HepG2 (cell line): ENCODE measurements around the gene HLA-DPA1. TPM values are rescaled to one million over a fixed set of nuclear protein-coding genes. Genes with fewer than 3 reads are reported as not detected.

Source experiments
- ATAC-seq: fragments of 200-7000 bp; cut with Tn5 transposase; 3 replicates; pipeline ENCODE4 v1.9.1; 2020; ENCODE audit warnings: mild to moderate bottlenecking, moderate library complexity
- BruUV-seq: library from RNA; stranded (reverse); fragments of 400-500 nt; replicated peaks from 2 replicates; lab custom pipeline; 2021; lab: Mats Ljungman, UMichigan
- CTCF ChIA-PET: fragments of 300-600 bp; formaldehyde crosslinking; extraction: SDS; loops from one replicate; lab custom pipeline; 2021; ENCODE audit warnings: low total read pairs, inconsistent platforms, low intra/inter-chr PET ratio; lab: Yijun Ruan, JAX
- POLR2A ChIA-PET: fragments of 350-600 bp; sonication (Branson Sonifier 250); formaldehyde crosslinking; loops from one replicate; lab custom pipeline; 2020; ENCODE audit warnings: antibody characterized with exemption, inconsistent platforms; lab: Yijun Ruan, JAX
- DNase-seq: peaks from one replicate; pipeline ENCODE4 v3.0.0-alpha.2; 2015; ENCODE audit warnings: low spot score
- FAIRE-seq: peaks from 3 replicates; lab custom pipeline; 2011; peaks lifted over from hg19 to GRCh38; lab: Jason Lieb, UNC
- H2AFZ ChIP-seq: one replicate; pipeline ENCODE4 v1.6.1; 2011; ENCODE audit warnings: low read length, inconsistent platforms
- H3K27ac ChIP-seq: fragments of 300-600 bp; 3 replicates; pipeline ENCODE4 v1.8.0; 2011; ENCODE audit warnings: mixed run types, mild to moderate bottlenecking, mixed read lengths, low read length, inconsistent platforms; ENCODE audit not compliant: insufficient read depth; ENCODE audit errors: extremely low read length
- H3K27me3 ChIP-seq, 2 experiments: fragments of 200-600 bp in 1 of 2; 2 replicates in 1 of 2; 3 replicates in 1 of 2; pipeline versions ENCODE4 v1.6.0 to v1.8.0; 2011; ENCODE audit warnings: low read length in 2 of 2, mild to moderate bottlenecking in 2 of 2, moderate library complexity in 2 of 2, inconsistent platforms in 1 of 2; ENCODE audit not compliant: insufficient read depth in 2 of 2, control insufficient read depth in 1 of 2
- H3K36me3 ChIP-seq, 2 experiments: fragments of 200-600 bp in 1 of 2; replicated peaks in 1 of 2; 2 replicates in 1 of 2; 3 replicates in 1 of 2; pipeline versions ENCODE4 v1.5.1 to v1.8.0; 2011; ENCODE audit warnings: low read length in 2 of 2, inconsistent platforms in 1 of 2; ENCODE audit not compliant: insufficient read depth in 2 of 2, control insufficient read depth in 1 of 2
- H3K4me1 ChIP-seq: 2 replicates; pipeline ENCODE4 v1.5.1; 2012; ENCODE audit warnings: low read length, inconsistent platforms; ENCODE audit not compliant: insufficient read depth
- H3K4me2 ChIP-seq: 2 replicates; pipeline ENCODE4 v1.6.0; 2011; ENCODE audit warnings: low read depth, low read length, inconsistent platforms
- H3K4me3 ChIP-seq, 3 experiments: fragments of 200-600 bp in 1 of 3; sonication (generic), shearing (Covaris generic) in 1 of 3; replicated peaks in 1 of 3; 2 replicates each; pipeline ENCODE4 v1.5.1; 2011 to 2016; ENCODE audit warnings: low read length in 3 of 3, inconsistent platforms in 2 of 3, low read depth in 2 of 3, mild to moderate bottlenecking in 2 of 3, control low read depth in 1 of 3, mixed read lengths in 1 of 3; ENCODE audit not compliant: insufficient read depth in 1 of 3
- H3K79me2 ChIP-seq: one replicate; pipeline ENCODE4 v1.6.1; 2011; ENCODE audit warnings: low read length, inconsistent platforms; ENCODE audit not compliant: insufficient read depth
- H3K9ac ChIP-seq: 2 replicates; pipeline ENCODE4 v1.6.0; 2011; ENCODE audit warnings: mild to moderate bottlenecking, low read depth, low read length, inconsistent platforms; ENCODE audit not compliant: insufficient read depth
- H3K9me3 ChIP-seq: 2 replicates; pipeline ENCODE4 v1.5.1; 2012; ENCODE audit warnings: mild to moderate bottlenecking, low read length
- H4K20me1 ChIP-seq: 2 replicates; pipeline ENCODE4 v1.6.0; 2011; ENCODE audit warnings: inconsistent platforms, mild to moderate bottlenecking, low read length, moderate library complexity; ENCODE audit not compliant: insufficient read depth
- BORCS8-MEF2B ChIP-seq: sonication (generic); formaldehyde crosslinking; IDR thresholded peaks from 2 replicates; pipeline ENCODE4 v1.8.0; 2022; ENCODE audit warnings: mild to moderate bottlenecking, missing genetic modification reagents
- CHD4 ChIP-seq: fragments of 200-600 bp; sonication (generic); IDR thresholded peaks from 2 replicates; pipeline ENCODE4 v1.7.0; 2017; ENCODE audit warnings: mild to moderate bottlenecking, low read length, borderline replicate concordance
- EHMT2 ChIP-seq: fragments of 200-600 bp; sonication (generic); IDR thresholded peaks from 2 replicates; pipeline ENCODE4 v1.7.0; 2017; ENCODE audit warnings: antibody characterized with exemption, low read depth, low read length, borderline replicate concordance
- ETV5 ChIP-seq: IDR thresholded peaks from 2 replicates; pipeline ENCODE4 v1.6.1; 2018; ENCODE audit warnings: missing biosample characterization, missing genetic modification reagents, inconsistent platforms, borderline replicate concordance
- EZH2 ChIP-seq: conservative IDR thresholded peaks from 2 replicates; pipeline ENCODE4 v1.6.1; 2012; ENCODE audit warnings: mild to moderate bottlenecking, low read depth, low read length, moderate library complexity
- HMGA1 ChIP-seq: sonication (generic); formaldehyde crosslinking; conservative IDR thresholded peaks from 2 replicates; pipeline ENCODE4 v1.4.0; 2020; ENCODE audit warnings: missing genetic modification reagents
- JUNB ChIP-seq: sonication (generic); formaldehyde crosslinking; IDR thresholded peaks from 2 replicates; pipeline ENCODE4 v1.8.0; 2022; ENCODE audit warnings: missing genetic modification reagents, mild to moderate bottlenecking, borderline replicate concordance
- MAF1 ChIP-seq: sonication (generic); formaldehyde crosslinking; IDR thresholded peaks from 2 replicates; pipeline ENCODE4 v1.5.0; 2020; ENCODE audit warnings: missing genetic modification reagents, borderline replicate concordance
- RCOR2 ChIP-seq: IDR thresholded peaks from 2 replicates; pipeline ENCODE4 v1.6.1; 2016; ENCODE audit warnings: missing biosample characterization, missing genetic modification reagents
- U2AF2 ChIP-seq: fragments of 200-400 bp; formaldehyde crosslinking; IDR thresholded peaks from 2 replicates; pipeline ENCODE4 v1.6.1; 2017; ENCODE audit warnings: low read depth, mild to moderate bottlenecking, low read length
- ZFY ChIP-seq: sonication (generic); formaldehyde crosslinking; IDR thresholded peaks from 2 replicates; pipeline ENCODE4 v1.4.0; 2020; ENCODE audit warnings: missing genetic modification reagents
- WGBS: methylation state at CpG from one replicate; pipeline ENCODE4 v1.1.6; 2017; ENCODE audit warnings: low lambda C conversion rate; 5-methylcytosine and 5-hydroxymethylcytosine counted together
- in situ Hi-C: cut with HindIII; loops from 2 replicates; pipeline ENCODE4 v1.10.0; 2017; ENCODE audit warnings: low pct_unique_long_range_greater_than_20kb; ENCODE audit not compliant: extremely low pct_ligation_motif_present
- intact Hi-C: fragments of 100-400 bp; cut with micrococcal nuclease; formaldehyde crosslinking; loops from one replicate; pipeline ENCODE4 v1.10.0; 2022; ENCODE audit not compliant: unreplicated experiment
- polyA plus RNA-seq, 8 experiments: library from polyadenylated mRNA; depleted of rRNA in 3 of 8; stranded (reverse) in 7 of 8; unstranded in 1 of 8; fragments of >200 nt; fragmentation: Illumina TruSeq in 4 of 8; extraction: Trizol in 4 of 8; gene quantifications; 2 replicates each; pipeline versions ENCODE4 v1.2.1 to v1.2.3, GENCODE V29; 2011 to 2016; ENCODE audit warnings: low read depth in 4 of 8, missing spikeins in 1 of 8, mixed read lengths in 1 of 8; ENCODE audit not compliant: insufficient read depth in 1 of 8
- total RNA-seq, 5 experiments: library from RNA; depleted of rRNA; stranded (reverse); fragments of >200 nt; fragmentation: Illumina TruSeq; extraction: Trizol; gene quantifications; 2 replicates each; pipeline ENCODE4 v1.2.3, GENCODE V29; 2016; ENCODE audit warnings: low read depth in 1 of 5
- TF ChIP-seq, protein P1 (sequence below): sonication (generic); formaldehyde crosslinking; IDR thresholded peaks from 2 replicates; pipeline ENCODE4 v1.4.0; 2020; ENCODE audit warnings: missing genetic modification reagents, low read depth, mild to moderate bottlenecking, borderline replicate concordance
- TF ChIP-seq, protein P2 (sequence below): IDR thresholded peaks from 2 replicates; pipeline ENCODE4 v1.6.1; 2012; ENCODE audit warnings: low read length, improper control_type of control experiment
- TF ChIP-seq, protein P3 (sequence below): IDR thresholded peaks from 2 replicates; pipeline ENCODE4 v1.6.1; 2016; ENCODE audit warnings: mild to moderate bottlenecking, missing biosample characterization, missing genetic modification reagents
- TF ChIP-seq, protein P4 (sequence below): sonication (generic); formaldehyde crosslinking; IDR thresholded peaks from 2 replicates; pipeline ENCODE4 v1.5.1; 2020; ENCODE audit warnings: missing genetic modification reagents, mild to moderate bottlenecking, borderline replicate concordance
- TF ChIP-seq, protein P5 (sequence below): sonication (generic); formaldehyde crosslinking; IDR thresholded peaks from 2 replicates; pipeline ENCODE4 v1.4.0; 2020; ENCODE audit warnings: missing genetic modification reagents
- TF ChIP-seq, protein P6 (sequence below): sonication (generic); formaldehyde crosslinking; IDR thresholded peaks from 2 replicates; pipeline ENCODE4 v1.4.0; 2020; ENCODE audit warnings: mild to moderate bottlenecking, missing genetic modification reagents

Gene HLA-DPA1
- total and polyA plus RNA-seq, 2 of the 13 experiments (the other 11 are each of a cell fraction or from before 2014, with no cell fraction given) = not detected

DNA sequence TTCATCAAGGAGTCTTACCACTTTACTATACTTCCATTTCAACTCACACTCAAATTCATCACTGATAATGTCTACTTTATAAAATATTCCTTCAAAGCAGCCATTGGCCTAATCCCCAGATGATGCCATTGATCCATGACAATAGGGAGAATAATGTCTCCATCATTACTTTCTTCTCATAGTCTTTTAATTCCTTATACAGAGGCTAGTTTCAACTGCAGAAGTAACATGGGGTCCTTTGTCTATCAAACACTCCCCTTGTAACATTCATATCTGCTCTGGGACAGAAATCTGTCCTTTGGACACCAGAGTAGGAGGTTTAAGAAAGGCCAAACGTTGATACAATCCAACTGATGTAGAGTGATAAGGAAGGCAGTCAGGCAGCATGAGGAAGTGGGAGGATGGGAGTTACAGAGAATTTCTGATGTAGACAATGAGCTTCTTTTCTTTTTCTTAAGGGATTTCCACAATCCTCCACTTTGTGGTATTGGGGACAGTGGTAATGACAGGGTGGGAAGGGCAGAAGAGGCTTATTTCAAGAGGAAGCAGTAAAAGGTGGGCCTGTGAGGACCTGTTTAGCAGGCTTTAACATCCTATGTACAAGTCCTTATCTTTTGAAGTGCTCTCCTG, 45.1 kb downstream of the HLA-DPA1 start:
- DNase-seq = no peak
- Histone ChIP-seq H3K79me2 (no peaks in the 10 kb centered on the region), H4K20me1 (no peaks in the 10 kb centered on the region), H3K27ac (no peak overlapping the region), H3K4me3 (no peak overlapping the region), H3K36me3 (no peaks in the 10 kb centered on the region), H3K27me3 (no peaks in the 10 kb centered on the region; a peak in 1 of 5 replicates), H3K9me3 (no peaks in the 10 kb centered on the region), H3K4me1 (no peaks in the 10 kb centered on the region), H3K9ac (no peak overlapping the region), H3K4me2 (no peak overlapping the region), H2AFZ (no peak overlapping the region)
- in situ Hi-C loops = no loop called here
- no peak for ATAC-seq
- ChIA-PET CTCF (no interaction called here), POLR2A (no interaction called here)
- whole genome bisulfite sequencing = 0% methylated on average over 1 of the region's 1 CpG
- no peak for FAIRE-seq
- BruUV-seq = no TSS peak
- intact Hi-C loops = no loop called here
- no peak for TF ChIP-seq EZH2
- TF ChIP-seq, protein P1, sequence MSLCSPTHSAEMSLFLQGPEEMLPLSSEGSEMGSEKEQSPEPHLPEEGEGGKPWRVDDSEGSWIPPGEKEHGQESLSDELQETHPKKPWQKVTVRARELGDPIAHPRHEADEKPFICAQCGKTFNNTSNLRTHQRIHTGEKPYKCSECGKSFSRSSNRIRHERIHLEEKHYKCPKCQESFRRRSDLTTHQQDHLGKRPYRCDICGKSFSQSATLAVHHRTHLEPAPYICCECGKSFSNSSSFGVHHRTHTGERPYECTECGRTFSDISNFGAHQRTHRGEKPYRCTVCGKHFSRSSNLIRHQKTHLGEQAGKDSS (CRISPR knock-in tag) = no peak
- TF ChIP-seq, protein P2, sequence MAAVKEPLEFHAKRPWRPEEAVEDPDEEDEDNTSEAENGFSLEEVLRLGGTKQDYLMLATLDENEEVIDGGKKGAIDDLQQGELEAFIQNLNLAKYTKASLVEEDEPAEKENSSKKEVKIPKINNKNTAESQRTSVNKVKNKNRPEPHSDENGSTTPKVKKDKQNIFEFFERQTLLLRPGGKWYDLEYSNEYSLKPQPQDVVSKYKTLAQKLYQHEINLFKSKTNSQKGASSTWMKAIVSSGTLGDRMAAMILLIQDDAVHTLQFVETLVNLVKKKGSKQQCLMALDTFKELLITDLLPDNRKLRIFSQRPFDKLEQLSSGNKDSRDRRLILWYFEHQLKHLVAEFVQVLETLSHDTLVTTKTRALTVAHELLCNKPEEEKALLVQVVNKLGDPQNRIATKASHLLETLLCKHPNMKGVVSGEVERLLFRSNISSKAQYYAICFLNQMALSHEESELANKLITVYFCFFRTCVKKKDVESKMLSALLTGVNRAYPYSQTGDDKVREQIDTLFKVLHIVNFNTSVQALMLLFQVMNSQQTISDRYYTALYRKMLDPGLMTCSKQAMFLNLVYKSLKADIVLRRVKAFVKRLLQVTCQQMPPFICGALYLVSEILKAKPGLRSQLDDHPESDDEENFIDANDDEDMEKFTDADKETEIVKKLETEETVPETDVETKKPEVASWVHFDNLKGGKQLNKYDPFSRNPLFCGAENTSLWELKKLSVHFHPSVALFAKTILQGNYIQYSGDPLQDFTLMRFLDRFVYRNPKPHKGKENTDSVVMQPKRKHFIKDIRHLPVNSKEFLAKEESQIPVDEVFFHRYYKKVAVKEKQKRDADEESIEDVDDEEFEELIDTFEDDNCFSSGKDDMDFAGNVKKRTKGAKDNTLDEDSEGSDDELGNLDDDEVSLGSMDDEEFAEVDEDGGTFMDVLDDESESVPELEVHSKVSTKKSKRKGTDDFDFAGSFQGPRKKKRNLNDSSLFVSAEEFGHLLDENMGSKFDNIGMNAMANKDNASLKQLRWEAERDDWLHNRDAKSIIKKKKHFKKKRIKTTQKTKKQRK = no peak
- no peak for TF ChIP-seq ZFY (CRISPR knock-in tag)
- no peak for TF ChIP-seq EHMT2
- no peak for TF ChIP-seq JUNB (CRISPR knock-in tag)
- no peak for TF ChIP-seq CHD4
- TF ChIP-seq RCOR2 (CRISPR knock-in tag) = no peak
- no peak for TF ChIP-seq HMGA1
- TF ChIP-seq, protein P3, sequence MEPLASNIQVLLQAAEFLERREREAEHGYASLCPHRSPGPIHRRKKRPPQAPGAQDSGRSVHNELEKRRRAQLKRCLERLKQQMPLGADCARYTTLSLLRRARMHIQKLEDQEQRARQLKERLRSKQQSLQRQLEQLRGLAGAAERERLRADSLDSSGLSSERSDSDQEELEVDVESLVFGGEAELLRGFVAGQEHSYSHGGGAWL = no peak
- no peak for TF ChIP-seq MAF1
- TF ChIP-seq, protein P4, sequence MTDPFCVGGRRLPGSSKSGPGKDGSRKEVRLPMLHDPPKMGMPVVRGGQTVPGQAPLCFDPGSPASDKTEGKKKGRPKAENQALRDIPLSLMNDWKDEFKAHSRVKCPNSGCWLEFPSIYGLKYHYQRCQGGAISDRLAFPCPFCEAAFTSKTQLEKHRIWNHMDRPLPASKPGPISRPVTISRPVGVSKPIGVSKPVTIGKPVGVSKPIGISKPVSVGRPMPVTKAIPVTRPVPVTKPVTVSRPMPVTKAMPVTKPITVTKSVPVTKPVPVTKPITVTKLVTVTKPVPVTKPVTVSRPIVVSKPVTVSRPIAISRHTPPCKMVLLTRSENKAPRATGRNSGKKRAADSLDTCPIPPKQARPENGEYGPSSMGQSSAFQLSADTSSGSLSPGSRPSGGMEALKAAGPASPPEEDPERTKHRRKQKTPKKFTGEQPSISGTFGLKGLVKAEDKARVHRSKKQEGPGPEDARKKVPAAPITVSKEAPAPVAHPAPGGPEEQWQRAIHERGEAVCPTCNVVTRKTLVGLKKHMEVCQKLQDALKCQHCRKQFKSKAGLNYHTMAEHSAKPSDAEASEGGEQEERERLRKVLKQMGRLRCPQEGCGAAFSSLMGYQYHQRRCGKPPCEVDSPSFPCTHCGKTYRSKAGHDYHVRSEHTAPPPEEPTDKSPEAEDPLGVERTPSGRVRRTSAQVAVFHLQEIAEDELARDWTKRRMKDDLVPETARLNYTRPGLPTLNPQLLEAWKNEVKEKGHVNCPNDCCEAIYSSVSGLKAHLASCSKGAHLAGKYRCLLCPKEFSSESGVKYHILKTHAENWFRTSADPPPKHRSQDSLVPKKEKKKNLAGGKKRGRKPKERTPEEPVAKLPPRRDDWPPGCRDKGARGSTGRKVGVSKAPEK = no peak
- no peak for TF ChIP-seq U2AF2
- TF ChIP-seq, protein P5, sequence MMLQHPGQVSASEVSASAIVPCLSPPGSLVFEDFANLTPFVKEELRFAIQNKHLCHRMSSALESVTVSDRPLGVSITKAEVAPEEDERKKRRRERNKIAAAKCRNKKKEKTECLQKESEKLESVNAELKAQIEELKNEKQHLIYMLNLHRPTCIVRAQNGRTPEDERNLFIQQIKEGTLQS = no peak
- TF ChIP-seq, protein P6, sequence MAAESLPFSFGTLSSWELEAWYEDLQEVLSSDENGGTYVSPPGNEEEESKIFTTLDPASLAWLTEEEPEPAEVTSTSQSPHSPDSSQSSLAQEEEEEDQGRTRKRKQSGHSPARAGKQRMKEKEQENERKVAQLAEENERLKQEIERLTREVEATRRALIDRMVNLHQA (CRISPR knock-in tag) = no peak
- TF ChIP-seq ETV5 = no peak
- TF ChIP-seq BORCS8-MEF2B = no peak
